ENCODE results near the gene TMTC3.

- TF ChIP-seq, protein P1, sequence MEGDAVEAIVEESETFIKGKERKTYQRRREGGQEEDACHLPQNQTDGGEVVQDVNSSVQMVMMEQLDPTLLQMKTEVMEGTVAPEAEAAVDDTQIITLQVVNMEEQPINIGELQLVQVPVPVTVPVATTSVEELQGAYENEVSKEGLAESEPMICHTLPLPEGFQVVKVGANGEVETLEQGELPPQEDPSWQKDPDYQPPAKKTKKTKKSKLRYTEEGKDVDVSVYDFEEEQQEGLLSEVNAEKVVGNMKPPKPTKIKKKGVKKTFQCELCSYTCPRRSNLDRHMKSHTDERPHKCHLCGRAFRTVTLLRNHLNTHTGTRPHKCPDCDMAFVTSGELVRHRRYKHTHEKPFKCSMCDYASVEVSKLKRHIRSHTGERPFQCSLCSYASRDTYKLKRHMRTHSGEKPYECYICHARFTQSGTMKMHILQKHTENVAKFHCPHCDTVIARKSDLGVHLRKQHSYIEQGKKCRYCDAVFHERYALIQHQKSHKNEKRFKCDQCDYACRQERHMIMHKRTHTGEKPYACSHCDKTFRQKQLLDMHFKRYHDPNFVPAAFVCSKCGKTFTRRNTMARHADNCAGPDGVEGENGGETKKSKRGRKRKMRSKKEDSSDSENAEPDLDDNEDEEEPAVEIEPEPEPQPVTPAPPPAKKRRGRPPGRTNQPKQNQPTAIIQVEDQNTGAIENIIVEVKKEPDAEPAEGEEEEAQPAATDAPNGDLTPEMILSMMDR (conservative IDR thresholded peaks at IDR 0.05; ENCODE audit: low read depth in 2 of 2) = no peak
- no peak for TF ChIP-seq EZH2phosphoT487 (IDR thresholded peaks at IDR 0.05; ENCODE audit: unreplicated experiment)
- TF ChIP-seq JUNB (IDR thresholded peaks at IDR 0.05; ENCODE audit: unreplicated experiment) = no peak
- no peak for TF ChIP-seq EZH2 (IDR thresholded peaks at IDR 0.05; ENCODE audit: low read depth, unreplicated experiment)
- TF ChIP-seq POLR2AphosphoS5 (IDR thresholded peaks at IDR 0.05; ENCODE audit: low read depth) = no peak
- no peak for TF ChIP-seq CREB1 (CRISPR knock-in tag; IDR thresholded peaks at IDR 0.05; ENCODE audit: low read depth)
- TF ChIP-seq, protein P2, sequence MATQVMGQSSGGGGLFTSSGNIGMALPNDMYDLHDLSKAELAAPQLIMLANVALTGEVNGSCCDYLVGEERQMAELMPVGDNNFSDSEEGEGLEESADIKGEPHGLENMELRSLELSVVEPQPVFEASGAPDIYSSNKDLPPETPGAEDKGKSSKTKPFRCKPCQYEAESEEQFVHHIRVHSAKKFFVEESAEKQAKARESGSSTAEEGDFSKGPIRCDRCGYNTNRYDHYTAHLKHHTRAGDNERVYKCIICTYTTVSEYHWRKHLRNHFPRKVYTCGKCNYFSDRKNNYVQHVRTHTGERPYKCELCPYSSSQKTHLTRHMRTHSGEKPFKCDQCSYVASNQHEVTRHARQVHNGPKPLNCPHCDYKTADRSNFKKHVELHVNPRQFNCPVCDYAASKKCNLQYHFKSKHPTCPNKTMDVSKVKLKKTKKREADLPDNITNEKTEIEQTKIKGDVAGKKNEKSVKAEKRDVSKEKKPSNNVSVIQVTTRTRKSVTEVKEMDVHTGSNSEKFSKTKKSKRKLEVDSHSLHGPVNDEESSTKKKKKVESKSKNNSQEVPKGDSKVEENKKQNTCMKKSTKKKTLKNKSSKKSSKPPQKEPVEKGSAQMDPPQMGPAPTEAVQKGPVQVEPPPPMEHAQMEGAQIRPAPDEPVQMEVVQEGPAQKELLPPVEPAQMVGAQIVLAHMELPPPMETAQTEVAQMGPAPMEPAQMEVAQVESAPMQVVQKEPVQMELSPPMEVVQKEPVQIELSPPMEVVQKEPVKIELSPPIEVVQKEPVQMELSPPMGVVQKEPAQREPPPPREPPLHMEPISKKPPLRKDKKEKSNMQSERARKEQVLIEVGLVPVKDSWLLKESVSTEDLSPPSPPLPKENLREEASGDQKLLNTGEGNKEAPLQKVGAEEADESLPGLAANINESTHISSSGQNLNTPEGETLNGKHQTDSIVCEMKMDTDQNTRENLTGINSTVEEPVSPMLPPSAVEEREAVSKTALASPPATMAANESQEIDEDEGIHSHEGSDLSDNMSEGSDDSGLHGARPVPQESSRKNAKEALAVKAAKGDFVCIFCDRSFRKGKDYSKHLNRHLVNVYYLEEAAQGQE (IDR thresholded peaks at IDR 0.05; ENCODE audit: unreplicated experiment) = no peak
- TF ChIP-seq, protein P3, sequence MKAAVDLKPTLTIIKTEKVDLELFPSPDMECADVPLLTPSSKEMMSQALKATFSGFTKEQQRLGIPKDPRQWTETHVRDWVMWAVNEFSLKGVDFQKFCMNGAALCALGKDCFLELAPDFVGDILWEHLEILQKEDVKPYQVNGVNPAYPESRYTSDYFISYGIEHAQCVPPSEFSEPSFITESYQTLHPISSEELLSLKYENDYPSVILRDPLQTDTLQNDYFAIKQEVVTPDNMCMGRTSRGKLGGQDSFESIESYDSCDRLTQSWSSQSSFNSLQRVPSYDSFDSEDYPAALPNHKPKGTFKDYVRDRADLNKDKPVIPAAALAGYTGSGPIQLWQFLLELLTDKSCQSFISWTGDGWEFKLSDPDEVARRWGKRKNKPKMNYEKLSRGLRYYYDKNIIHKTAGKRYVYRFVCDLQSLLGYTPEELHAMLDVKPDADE (IDR thresholded peaks at IDR 0.05) = no peak
- no peak for TF ChIP-seq ZNF114 (CRISPR knock-in tag; IDR thresholded peaks at IDR 0.05)
- TF ChIP-seq, protein P4, sequence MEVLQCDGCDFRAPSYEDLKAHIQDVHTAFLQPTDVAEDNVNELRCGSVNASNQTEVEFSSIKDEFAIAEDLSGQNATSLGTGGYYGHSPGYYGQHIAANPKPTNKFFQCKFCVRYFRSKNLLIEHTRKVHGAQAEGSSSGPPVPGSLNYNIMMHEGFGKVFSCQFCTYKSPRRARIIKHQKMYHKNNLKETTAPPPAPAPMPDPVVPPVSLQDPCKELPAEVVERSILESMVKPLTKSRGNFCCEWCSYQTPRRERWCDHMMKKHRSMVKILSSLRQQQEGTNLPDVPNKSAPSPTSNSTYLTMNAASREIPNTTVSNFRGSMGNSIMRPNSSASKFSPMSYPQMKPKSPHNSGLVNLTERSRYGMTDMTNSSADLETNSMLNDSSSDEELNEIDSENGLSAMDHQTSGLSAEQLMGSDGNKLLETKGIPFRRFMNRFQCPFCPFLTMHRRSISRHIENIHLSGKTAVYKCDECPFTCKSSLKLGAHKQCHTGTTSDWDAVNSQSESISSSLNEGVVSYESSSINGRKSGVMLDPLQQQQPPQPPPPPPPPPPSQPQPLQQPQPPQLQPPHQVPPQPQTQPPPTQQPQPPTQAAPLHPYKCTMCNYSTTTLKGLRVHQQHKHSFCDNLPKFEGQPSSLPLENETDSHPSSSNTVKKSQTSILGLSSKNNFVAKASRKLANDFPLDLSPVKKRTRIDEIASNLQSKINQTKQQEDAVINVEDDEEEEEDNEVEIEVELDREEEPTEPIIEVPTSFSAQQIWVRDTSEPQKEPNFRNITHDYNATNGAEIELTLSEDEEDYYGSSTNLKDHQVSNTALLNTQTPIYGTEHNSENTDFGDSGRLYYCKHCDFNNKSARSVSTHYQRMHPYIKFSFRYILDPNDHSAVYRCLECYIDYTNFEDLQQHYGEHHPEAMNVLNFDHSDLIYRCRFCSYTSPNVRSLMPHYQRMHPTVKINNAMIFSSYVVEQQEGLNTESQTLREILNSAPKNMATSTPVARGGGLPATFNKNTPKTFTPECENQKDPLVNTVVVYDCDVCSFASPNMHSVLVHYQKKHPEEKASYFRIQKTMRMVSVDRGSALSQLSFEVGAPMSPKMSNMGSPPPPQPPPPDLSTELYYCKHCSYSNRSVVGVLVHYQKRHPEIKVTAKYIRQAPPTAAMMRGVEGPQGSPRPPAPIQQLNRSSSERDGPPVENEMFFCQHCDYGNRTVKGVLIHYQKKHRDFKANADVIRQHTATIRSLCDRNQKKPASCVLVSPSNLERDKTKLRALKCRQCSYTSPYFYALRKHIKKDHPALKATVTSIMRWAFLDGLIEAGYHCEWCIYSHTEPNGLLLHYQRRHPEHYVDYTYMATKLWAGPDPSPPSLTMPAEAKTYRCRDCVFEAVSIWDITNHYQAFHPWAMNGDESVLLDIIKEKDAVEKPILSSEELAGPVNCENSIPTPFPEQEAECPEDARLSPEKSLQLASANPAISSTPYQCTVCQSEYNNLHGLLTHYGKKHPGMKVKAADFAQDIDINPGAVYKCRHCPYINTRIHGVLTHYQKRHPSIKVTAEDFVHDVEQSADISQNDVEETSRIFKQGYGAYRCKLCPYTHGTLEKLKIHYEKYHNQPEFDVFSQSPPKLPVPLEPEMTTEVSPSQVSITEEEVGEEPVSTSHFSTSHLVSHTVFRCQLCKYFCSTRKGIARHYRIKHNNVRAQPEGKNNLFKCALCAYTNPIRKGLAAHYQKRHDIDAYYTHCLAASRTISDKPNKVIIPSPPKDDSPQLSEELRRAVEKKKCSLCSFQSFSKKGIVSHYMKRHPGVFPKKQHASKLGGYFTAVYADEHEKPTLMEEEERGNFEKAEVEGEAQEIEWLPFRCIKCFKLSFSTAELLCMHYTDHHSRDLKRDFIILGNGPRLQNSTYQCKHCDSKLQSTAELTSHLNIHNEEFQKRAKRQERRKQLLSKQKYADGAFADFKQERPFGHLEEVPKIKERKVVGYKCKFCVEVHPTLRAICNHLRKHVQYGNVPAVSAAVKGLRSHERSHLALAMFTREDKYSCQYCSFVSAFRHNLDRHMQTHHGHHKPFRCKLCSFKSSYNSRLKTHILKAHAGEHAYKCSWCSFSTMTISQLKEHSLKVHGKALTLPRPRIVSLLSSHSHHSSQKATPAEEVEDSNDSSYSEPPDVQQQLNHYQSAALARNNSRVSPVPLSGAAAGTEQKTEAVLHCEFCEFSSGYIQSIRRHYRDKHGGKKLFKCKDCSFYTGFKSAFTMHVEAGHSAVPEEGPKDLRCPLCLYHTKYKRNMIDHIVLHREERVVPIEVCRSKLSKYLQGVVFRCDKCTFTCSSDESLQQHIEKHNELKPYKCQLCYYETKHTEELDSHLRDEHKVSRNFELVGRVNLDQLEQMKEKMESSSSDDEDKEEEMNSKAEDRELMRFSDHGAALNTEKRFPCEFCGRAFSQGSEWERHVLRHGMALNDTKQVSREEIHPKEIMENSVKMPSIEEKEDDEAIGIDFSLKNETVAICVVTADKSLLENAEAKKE (CRISPR knock-in tag; IDR thresholded peaks at IDR 0.05) = no peak
- TF ChIP-seq NANOG (IDR thresholded peaks at IDR 0.05; ENCODE audit: borderline replicate concordance) = no peak
- no peak for TF ChIP-seq STAT1 (IDR thresholded peaks at IDR 0.05; ENCODE audit: unreplicated experiment)
- TF ChIP-seq ZNF331 (CRISPR knock-in tag; IDR thresholded peaks at IDR 0.05; ENCODE audit: low read depth) = no peak
These were observed 9.7 kb upstream of the TMTC3 start for GRCh38 chr12:88132392-88132791.
